Omental fat pad (tissue), 4 donors: Measurements from ENCODE around the gene WRNIP1. TPM values are rescaled to one million over a fixed set of nuclear protein-coding genes. Genes with fewer than 3 reads are reported as not detected.
A peak's percentile ranks its signal among the peaks of the same experiment; 100 is the strongest.

ENCODE experiments used
- ATAC-seq: fragments of 150-250 bp; one replicate; pipeline ENCODE4 v1.9.1; 2016; ENCODE audit warnings: mild to moderate bottlenecking, moderate library complexity; ENCODE audit not compliant: low FRiP score
- DNase-seq: peaks from one replicate; pipeline ENCODE4 v3.0.0-alpha.2; 2019; ENCODE audit warnings: low spot score
- total RNA-seq, 4 donors: library from RNA; depleted of rRNA; stranded (reverse); fragments of >200 nt; gene quantifications; one replicate each; pipeline ENCODE4 v1.1.0, GENCODE V29; 2016
- TF ChIP-seq, protein P1 (sequence below), 3 donors: fragments of 450-650 bp; IDR thresholded peaks; one replicate each; pipeline ENCODE4 v1.5.1; 2016 to 2017; ENCODE audit warnings: antibody characterized with exemption in 3 of 3, mild to moderate bottlenecking in 3 of 3, moderate library complexity in 2 of 3

The WRNIP1 gene
- total RNA-seq, result 10 to 100 TPM; 31.6 to 66.4 (median 46.1) TPM

GRCh38 chr6:2765166-2765895, at the start of gene WRNIP1:
Gene WRNIP1, plus strand, starts transcription at chr6:2765393. Its CDS starts 230 bp downstream, at chr6:2765623.
- ATAC-seq, result peak; percentile 97
- TF ChIP-seq, protein P1, sequence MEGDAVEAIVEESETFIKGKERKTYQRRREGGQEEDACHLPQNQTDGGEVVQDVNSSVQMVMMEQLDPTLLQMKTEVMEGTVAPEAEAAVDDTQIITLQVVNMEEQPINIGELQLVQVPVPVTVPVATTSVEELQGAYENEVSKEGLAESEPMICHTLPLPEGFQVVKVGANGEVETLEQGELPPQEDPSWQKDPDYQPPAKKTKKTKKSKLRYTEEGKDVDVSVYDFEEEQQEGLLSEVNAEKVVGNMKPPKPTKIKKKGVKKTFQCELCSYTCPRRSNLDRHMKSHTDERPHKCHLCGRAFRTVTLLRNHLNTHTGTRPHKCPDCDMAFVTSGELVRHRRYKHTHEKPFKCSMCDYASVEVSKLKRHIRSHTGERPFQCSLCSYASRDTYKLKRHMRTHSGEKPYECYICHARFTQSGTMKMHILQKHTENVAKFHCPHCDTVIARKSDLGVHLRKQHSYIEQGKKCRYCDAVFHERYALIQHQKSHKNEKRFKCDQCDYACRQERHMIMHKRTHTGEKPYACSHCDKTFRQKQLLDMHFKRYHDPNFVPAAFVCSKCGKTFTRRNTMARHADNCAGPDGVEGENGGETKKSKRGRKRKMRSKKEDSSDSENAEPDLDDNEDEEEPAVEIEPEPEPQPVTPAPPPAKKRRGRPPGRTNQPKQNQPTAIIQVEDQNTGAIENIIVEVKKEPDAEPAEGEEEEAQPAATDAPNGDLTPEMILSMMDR (IDR thresholded peaks at IDR 0.05), result peak in 1 of 3 donors; percentile 41
- peak; percentile 84 for DNase-seq

DNA sequence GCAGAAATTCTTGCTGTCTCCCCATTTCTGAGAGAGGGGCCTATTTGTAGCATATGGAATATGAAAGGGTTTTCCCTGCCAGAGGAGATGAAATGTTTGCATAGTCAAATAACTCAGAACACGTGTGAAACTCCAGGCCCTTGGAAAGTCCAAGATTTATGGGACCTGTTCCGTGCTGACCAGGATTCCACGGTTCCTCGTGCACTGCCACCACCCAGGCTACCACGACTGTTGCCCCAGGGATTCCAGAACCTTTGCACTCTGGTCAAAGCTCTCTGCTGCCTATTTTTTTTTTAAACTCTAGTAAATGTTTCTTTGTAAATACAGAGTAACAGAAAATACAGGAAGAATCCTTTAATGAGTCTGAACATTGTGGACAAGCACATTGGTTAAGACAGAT, 49.5 kb upstream of the WRNIP1 start:
- DNase-seq (no peak), ATAC-seq (no peak)
- TF ChIP-seq, protein P1 (IDR thresholded peaks at IDR 0.05), result no peak

GRCh38 chr6:2716936-2717700, 48.1 kb upstream of the WRNIP1 start:
- TF ChIP-seq, protein P1 (IDR thresholded peaks at IDR 0.05), result no peak

DNA sequence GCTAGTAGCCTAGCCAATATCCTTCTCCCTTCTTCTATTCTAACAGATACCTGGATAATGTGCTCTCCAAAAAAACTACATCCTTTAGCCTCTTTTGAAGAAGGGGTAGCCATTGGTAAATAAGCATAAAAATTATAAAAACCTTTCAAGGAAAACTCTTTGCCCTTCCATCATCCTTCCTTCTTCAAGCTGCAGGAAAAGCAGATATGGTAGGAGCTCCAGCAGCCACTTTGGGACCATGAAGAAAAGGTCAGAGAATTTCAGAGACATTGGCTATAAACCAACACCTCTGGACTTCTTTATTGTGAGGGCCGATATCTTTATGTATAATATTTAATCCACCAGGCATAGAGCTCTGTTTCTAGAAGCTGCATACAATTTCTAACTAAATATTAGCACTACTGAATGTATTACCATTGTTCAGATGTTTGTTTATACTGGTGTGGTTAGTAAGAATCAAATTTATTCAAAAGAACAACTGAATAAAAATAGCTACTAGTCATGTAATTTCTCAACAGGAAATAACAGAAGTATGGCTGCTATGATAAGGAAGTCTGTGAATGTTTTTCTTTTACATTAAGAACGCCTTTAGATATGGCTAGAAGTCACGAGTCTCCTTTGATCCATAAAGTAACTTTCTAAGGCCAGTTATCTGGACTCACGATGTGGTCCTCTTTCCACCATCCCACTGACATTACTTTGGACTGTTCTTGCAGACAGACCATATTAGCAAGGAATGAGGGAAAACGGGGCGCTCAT, 46.7 kb upstream of the WRNIP1 start:
- TF ChIP-seq, protein P1 (IDR thresholded peaks at IDR 0.05), result no peak
- no peak for DNase-seq
- ATAC-seq, result no peak

More at GRCh38 chr6:2716936-2717700, 48.1 kb upstream of the WRNIP1 start:
- DNase-seq (no peak), ATAC-seq (no peak)

GRCh38 chr6:2719093-2719455, 46.1 kb upstream of the WRNIP1 start:
- DNase-seq (no peak), ATAC-seq (no peak)
- TF ChIP-seq, protein P1 (IDR thresholded peaks at IDR 0.05), result no peak

- no peak for DNase-seq
- ATAC-seq, result no peak
- TF ChIP-seq, protein P1 (IDR thresholded peaks at IDR 0.05), result no peak
Measured at GRCh38 chr6:2721219-2721618, 44.0 kb upstream of the WRNIP1 start.
